ENCODE measurements around the gene BAG2. TPM values are rescaled to one million over a fixed set of nuclear protein-coding genes. Genes with fewer than 3 reads are reported as not detected.

BAG2 gene
- polyA plus RNA-seq (ENCODE audit: insufficient read length): 8.8 TPM

DNA sequence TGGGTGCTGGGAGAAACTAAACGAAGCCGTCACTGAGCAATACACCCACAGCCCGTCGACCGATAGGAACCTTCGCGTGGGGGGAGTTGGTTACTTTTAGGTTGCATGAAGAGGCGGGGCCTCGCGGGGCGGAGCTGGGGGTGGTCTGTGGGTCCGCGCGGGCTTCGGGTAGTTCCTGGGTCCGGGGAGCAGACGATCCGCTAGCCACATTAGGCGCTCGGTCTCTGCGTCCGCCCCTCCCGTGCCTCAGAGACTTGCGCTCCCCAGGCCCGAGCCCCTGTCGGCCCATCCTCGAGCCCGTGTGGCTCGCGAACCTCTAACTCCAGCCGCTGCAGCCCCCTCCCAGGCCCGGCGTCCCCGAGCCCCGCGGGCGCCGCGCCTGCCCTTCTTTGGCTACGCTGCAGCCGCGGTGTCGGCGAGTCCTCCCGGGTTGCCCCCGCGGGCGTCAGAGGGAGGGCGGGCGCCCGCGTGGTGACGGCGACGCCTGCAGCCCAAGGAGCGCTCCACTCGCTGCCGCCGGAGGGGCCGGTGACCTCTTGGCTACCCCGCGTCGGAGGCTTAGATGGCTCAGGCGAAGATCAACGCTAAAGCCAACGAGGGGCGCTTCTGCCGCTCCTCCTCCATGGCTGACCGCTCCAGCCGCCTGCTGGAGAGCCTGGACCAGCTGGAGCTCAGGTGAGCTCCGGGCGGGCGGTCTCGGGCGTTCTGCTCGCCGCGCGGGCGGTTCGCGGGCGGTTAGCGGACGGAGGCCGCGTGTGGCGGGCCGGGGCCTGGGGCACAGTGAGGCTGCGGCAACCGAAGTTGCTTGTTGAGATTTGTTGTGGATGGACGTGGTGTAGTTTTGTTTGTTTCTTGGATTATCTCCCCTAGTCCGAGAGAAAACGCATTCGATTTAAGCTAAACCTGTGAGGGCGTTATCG lies at the start of gene BAG2:
BAG2 (plus strand) TSS at position 191 of the 920 bp plus-strand sequence; CDS start at position 563, 372 bp downstream.
- peak; percentile 90 for DNase-seq

DNA sequence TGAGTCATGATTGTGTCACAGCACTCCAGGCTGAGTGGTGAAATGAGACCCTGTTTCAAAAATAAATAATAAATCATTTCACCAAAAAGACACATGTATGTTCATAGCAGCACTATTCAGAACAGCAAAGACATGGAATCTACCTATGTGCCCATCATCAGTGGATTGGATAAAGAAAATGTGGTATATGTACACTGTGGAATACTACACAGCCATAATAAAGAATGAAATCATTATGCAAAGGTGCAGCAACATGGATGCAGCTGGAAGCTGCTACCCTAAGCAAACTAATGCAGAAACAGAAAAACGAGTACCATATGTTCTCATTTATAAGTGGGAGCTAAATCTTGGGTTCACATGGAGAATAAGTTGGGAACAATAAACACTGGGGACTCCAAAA lies 49.0 kb upstream of the BAG2 start:
- DNase-seq: no peak

DNA sequence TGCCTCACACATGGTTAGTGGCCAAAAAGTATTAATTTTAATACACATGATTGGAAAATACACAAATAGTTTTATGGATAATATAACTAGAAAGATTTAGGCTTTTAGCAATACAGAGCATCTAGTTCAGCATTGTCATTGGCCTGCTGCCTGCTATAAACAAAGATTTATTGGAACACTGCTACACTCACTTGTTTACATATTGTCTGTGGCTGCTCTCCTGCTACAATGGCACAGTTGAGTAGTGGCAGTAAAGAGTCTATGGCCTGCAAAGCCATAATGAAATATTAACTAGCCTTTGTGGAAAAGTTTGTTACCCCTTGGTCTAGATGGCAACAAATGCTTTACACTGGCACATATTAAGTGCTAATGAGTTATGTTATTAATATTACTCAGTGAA lies 44.4 kb upstream of the BAG2 start:
- no peak for DNase-seq

DNA sequence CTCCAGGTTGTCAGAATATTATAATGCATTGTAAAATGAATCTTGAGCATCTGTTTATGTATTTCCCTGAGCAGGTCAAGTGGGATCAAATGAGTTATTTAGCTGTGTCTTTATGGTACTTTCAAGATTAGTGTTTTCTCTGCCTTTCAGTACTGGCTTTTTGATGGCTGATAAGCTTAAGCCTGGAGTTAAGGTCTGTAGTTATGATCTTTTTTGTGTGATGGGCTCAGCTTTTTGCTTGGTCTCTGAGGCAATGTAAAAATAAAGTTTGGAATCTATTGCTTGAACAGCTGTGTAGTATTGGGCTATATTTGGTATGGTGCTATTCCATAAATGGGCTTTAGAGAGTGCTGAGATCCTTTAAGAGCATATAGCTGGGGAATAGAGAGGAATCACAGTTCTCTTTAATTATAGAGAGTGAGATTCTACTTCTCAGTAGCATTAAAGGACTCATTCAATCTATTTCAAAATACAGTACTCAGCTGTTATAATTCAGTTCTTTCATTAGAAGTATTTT lies 41.4 kb upstream of the BAG2 start:
- peak; percentile 10 for DNase-seq

DNA sequence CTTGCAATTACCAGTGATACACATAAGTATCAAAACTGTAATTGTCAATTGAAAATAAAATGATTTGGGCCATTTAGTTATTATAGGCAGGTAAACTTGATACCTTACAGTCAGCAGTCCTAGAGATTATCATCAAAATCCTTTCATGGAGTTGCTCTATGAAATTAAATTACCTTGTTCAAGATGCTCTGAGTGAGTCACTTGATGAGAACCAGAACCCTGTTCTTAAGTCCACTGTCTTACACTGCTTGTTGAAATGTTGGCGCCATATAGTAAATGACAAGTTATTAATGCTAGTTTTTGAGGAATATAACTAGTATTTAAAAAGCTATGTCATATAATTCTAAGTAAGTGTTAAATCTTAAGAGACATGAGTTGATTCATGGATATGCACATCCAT lies 37.2 kb upstream of the BAG2 start:
- no peak for DNase-seq

DNA sequence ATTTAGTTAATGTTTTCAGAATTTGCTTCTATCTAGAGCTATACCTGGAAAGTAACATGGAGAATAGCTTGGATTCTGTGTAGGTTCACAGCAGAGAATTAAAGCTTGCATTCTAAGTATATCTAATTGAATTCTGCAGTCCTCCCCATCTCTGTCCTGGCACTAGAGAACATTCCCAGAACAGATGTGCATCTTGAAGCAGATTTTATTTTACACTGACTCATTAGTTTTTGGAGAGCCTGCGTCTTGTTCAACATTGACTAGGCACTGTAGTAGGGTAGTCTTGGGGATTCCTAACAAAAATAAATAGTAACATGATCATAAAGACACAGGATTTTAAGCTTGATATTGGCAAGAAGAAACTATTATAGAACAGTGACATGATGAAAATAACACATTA lies 36.2 kb upstream of the BAG2 start:
- DNase-seq: no peak

DNA sequence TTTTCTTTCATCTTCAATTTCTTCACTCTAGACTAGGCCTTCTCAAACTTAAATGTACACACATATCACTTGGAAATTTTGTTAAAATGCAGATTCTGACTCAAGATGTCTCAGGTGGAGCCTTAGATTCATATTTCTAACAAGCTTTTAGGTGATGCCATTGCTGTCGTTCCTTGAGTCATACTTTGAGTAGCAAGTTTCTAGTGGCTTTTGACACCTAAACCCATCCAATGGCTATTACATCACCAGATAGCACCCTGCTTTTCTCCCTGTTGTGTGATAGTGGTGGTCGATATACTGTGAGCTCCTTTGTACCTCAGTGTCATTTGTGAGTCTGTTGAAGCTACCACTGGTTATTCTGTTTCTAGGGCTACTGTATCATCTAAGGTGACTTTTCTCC lies 34.8 kb upstream of the BAG2 start:
- DNase-seq: no peak

DNA sequence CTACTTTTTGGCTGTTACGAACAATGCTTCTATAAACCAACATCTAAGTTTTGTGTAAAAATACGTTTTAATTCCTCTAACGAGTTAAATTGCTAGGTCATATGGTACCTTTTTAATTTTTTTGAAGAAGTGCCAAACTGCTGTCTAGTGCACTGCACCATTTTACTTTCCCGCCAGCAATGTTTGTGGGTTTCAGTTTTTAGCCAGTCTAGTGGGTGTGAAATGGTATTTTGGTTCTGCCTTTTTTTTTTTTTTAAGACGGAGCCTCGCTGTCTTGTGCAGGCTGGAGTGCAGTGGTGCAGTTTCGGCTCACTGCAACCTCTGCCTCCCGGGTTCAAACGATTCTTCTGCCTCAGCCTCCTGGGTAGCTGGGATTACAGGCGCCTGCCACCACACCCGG lies 34.1 kb upstream of the BAG2 start:
- no peak for DNase-seq

DNA sequence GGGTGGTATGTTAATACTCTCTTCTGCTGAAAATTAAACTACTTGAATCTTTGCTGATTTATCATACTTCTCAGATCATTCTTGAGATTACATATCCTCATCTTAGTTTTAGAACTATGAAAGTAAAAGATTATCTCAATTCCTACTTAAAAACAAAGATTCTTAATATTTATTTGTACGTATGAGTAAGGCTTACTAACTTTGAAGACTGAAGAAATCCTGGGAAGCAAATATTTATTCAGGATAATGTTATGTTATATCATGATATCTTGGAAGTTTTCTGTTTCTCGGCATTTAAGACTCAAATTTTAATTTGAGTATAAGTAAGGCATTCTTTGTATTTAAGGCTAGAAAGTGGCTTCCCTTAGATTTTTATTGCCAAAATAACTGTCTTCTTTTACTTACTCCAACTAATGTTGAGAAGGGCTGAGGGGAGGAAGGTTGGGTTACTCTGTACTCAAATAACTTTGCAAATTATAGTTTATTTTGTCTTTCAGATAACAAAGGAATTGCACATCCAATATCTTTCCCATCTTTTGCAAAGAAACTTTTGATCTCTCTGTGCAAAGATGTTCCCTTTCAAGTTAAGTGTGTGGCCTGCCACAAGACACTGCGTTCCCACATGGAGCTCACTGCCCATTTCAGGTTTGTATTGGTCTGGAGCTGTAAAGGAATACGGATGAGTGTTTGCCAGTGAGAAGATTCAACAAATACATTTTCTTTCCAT lies 30.5 kb upstream of the BAG2 start:
- no peak for DNase-seq

DNA sequence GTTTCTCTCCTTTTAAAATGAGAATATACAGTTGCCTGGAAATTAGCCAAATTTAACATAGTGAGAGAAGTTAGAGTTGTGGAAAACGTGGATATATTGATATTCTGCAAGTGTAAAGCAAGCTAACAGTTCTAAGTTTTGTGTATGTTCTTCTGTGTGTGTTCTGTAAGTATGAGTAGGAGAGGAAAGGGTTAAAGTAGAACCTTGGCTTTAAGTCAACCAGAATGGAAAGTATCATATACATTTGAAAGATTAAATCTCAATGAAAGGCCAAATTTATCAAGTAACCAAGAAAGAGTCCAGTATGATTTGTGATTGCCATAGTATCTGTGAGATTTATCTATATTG lies 30.0 kb upstream of the BAG2 start:
- DNase-seq: no peak

DNA sequence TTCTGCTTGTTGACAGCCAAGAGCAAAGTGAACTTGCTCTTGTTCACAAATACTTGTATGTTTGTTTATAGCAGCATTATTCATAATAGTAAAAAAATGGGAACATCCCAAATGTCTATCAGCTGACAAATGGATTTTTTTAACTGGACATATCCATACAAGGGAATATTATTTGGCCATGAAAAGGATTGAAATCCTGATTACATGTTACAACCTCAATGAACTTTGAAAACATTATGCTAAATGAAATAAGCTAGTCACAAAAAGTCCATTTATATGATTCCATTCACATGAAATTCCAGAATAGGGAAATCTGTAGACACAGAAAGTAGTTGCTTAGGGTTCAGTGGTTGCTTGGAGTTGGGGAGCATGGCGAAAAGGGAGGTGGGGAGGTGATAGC lies 28.4 kb upstream of the BAG2 start:
- no peak for DNase-seq

DNA sequence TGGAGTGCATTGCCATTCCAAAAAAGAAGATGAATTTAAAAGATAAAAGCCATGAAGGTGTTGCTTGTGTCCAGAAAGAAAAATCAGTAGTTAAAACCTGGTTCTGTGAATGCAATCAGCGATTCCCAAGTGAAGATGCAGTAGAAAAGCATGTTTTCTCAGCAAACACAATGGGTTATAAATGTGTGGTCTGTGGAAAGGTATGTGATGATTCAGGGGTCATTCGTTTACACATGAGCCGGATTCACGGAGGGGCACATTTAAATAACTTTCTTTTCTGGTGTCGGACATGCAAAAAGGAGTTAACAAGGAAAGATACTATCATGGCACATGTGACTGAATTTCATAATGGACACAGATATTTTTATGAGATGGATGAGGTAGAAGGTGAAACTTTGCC lies 24.7 kb upstream of the BAG2 start:
- DNase-seq: no peak

DNA sequence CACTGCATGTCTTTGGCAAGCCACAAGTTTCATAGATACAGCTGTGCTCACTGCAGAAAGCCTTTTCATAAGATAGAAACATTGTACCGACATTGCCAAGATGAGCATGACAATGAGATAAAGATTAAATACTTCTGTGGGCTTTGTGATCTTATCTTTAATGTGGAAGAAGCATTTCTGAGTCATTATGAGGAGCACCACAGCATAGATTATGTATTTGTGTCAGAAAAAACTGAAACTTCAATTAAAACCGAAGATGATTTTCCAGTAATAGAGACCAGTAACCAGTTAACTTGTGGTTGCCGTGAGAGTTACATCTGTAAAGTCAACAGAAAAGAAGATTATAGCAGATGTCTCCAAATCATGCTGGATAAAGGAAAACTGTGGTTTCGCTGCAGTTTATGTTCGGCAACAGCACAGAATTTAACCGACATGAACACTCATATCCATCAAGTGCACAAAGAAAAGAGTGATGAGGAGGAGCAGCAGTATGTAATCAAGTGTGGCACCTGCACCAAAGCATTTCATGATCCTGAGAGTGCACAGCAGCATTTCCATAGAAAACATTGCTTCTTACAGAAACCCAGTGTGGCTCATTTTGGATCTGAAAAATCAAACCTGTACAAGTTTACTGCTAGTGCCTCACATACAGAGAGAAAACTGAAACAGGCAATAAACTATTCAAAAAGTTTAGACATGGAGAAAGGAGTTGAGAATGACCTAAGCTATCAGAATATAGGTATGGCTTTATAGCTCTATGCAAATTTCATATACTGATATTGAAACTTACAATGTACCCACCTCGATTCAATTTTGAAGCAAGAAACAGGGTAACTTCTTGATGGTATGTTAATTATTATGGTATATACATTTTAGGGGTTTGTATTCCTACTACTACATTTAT lies 23.9 kb upstream of the BAG2 start:
- no peak for DNase-seq

DNA sequence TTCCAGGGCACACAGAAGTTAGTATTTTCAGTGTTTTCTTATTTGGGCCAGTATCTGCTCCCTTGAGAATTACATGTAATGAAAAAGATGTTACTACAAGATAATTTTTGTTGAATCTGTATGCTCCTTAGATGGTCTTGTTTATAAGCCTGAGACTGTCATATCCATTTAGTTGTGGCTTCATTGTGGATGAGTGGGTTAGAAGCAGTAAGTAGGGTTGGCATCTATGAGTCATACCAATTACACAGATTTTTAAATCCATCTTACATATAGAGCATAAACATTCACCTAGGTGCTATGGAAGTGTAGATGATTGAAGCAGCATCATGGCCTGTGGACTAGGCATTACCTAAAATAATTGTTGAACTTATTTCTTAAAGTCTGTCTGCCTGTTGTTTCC lies 13.5 kb upstream of the BAG2 start:
- no peak for DNase-seq

DNA sequence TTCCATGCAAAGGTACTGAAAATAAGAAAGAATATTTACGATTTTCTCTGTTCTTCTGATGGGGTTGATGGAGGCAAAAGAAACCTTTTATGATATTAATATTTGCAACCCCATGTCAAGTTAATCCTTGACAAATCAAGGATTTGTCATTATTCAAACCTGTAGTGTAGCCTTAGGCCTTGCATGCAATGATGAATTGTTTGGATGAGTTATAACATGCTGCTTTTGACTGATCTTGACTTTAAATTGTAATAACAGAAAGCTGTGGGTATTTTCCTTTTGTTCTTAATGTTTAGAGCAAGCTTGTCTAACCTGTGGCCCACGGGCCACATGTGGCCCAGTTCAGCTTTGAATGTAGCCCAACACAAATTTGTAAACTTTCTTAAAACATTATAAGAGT lies 13.0 kb upstream of the BAG2 start:
- no peak for DNase-seq

DNA sequence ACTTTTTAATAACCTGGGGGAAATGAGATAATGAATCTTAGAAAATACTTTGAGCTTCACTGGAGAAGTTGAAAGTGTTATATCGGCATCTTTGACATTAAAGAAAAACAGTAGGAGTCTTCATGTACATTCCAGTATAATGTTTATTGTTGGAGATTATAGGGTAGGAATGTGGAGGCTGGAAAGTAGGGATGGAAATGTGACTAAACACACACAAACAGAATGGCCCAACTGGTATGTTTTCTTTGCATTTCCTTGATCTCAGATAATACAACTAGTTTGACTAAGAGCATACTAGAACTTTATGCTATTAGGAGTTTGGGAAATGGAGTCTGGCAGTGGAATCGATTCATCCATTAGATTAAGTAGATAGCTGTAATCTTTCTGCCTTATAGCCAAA lies 10.1 kb upstream of the BAG2 start:
- no peak for DNase-seq

DNA sequence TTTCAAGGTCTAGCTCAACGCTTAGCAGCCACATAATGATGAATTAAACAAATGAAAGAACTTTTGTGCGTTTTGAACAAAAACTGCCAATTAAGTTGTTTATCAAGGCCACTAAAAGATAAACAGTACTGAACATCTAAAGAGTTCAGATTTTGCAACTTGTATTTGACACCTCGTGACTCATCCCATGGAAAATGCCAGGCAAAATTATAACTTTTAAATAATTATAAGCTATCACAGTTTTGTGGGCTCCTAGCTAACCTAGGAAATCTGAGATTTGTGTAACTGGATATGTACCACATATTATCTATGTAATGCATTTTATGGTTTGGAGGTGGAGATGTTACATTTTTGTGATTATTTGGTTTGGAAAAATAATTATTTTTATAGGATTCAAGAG lies 9.6 kb upstream of the BAG2 start:
- DNase-seq: no peak

DNA sequence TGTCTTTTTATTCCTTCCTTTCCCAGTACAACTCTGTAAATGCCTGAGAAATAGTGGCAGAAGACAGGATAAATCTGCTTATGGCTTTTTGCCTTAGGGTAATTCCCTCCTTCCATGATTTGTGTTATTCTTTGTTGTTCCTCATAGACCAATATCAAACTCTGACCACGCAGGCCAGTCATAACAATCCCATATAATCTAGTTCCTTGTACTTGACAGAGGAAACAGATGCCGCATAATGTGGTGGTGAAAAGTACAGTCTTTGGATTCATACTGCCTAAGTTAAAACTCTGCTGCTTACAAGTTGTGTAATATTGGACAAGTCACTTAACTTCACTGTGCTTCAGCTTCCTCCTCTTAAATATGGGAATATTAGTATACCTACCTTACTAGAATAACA lies 8.2 kb upstream of the BAG2 start:
- no peak for DNase-seq

DNA sequence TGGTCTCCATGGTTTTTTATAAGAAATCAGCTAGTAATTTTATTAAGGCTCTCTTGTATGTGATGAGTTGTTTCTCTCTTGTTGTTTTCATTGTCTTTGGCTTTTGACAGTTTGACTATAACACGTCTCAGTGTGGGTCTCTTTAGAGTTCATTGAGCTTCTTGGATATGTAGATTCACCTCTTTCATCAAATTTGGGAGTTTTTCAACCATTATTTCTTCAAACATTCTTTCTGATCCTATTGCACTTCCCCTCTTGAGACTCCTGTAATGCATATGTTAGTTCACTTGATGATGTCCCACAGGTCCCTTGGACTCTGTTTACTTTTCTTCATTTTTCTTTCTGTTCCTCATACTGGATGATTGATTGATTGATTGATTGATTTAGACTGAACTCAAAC lies 7.0 kb upstream of the BAG2 start:
- no peak for DNase-seq

DNA sequence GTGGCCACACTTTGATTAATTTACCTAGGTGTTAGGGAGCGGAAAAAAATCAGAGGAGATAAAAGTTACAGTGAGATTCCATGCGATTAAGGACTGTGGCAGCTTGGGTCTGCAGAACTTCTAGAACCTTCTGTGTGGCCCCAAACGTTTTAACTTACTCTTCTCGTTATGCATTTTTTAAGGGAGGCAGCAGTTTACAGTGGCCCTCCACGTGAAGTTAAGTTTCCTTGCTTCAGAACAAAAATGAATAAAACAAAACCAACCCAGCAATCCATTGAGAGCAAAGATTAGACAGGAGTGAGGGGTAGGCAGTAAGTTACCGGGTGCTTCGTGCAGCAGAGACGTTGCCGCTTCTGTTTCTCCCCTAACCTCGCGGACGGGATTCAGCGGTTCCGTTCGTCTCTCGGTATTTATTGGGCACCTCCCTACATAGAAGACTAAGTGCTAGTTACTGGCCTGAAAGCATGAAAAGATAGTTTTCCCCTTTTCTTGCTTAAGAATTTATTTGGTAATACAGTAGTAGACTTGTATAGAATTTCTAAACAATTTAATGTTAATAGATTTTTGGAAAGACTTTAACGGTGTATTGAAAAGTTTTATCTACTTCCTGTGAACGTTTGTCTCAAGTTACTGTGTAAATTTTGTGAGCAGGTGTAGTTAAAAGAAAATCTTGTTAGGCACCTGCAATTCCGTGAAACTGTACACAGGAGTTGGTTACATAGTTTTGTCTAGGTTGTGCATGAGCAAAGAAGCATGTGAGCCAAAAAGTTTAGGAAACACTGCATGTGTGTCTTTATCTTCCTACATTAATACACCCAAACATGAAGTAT lies 1.1 kb downstream of the BAG2 start:
- peak; percentile 29 for DNase-seq

DNA sequence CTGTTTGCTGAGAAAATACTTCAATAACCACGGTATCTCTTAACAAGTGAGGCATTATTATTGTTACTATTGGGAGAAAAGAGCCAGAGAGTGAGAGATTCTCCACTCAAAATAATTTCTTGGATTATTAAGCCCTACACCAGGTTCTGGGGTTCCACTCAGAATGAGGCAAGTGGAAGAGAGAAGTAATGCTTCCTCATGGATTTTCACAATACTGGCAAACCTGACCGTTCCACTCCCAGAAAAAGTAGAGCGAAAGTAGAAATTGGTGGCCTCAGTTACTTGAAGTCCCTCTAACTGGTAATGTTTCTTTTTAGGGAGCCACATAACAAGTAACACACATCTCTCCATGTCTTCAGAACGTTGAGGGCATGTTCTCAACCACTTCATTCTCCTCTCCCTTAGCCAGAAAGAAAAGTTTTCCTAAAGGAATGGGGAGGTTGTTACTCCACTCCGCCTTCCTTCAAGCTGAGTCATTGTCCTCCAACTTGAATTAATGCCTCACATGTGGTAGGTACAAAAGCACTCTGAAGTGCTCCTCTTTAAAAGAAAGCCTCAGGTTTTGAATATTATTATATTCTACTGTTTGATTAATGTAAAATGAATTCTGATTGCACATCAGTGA lies 1.9 kb downstream of the BAG2 start:
- DNase-seq: peak; percentile 26
